NCI-H2171 treated with DMSO at 0.1 percent for 48 hours (cell line): ENCODE measurements around the gene BABAM2.
"Not testable (repeated sequence)": the region's sequence is repeated elsewhere in the genome, so short reads cannot be mapped to it uniquely, and the experiment has no call there.

ENCODE experiments used
- DNase-seq: peaks from one replicate; lab custom pipeline; 2025; lab: John Stamatoyannopoulos, UW

The BABAM2 gene

DNA sequence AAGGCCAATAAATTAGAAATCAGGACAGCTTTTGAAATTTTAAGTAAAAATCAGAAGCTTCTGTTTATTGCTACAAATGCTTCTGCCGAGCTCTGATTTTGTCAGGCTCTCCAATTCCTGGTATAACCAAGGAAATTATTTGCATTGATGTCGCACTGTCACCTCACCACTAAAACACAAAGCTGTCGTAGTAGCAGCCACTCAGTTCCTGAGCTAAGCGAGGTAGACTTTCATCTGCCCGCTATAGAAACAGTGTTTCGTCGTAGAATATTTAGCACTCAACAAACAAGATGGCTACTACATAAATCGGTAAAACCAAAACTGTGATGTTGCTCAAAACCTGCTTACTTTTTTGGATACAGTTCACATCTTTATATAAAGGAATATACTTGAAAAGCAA lies 360.8 kb downstream of the BABAM2 start:
- no peak for DNase-seq

DNA sequence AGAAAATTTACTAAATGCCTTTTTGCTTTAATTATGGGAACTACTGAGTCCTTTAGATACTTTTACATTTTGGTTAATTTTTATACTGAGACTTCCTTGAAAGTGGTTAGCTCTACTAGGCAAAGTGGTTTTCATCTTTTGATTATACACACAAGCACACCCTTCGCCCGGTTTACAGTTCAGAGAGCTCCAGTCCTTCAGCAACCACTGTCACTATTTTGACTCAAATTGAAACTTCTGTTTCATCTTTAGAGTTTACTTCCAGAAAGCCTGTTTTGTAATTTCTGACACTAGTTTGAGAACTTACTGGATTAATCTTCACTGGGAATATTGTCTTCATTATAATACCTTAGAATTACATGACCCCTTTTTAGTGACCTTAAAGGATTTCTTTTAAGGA lies 361.8 kb downstream of the BABAM2 start:
- no peak for DNase-seq

GRCh38 chr2:28253543-28253942 lies 363.0 kb downstream of the BABAM2 start:
- no peak for DNase-seq

DNA sequence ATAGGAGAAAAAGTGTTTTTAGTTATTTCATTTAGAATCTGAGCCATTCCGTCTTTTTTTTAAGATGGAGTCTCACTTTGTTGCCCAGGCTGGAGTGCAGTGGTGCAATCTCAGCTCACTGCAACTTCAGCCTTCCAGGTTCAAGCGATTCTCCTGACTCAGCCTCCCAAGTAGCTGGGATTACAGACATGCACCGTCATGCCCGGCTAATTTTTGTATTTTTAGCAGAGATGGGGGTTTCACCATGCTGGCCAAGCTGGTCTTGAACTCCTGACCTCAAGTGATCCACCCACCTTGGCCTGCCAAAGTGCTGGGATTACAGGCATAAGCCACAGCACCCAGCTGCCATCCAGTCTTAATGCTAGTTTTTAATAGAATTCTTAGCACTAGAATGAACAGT lies 364.7 kb downstream of the BABAM2 start:
- DNase-seq, result not testable (repeated sequence)

GRCh38 chr2:28257182-28257581 lies 366.7 kb downstream of the BABAM2 start:
- DNase-seq, result no peak

DNA sequence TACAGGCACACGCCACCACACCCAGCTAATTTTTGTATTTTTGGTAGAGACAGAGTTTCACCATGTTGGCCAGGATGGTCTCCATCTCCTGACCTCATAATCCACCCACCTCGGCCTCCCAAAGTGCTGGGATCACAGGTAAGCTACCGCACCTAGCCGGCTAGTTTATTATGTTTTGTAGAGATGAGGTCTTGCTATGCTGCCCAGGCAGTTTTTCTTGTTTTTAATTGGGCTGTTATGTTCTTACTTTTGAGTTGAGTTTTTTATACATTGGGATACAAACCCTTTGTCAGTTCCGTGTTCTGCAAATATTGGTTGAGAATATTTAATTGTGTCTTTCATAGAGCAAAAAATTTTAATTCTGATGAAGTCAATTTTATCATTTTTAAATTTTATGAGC lies 368.7 kb downstream of the BABAM2 start:
- DNase-seq, result not testable (repeated sequence)

DNA sequence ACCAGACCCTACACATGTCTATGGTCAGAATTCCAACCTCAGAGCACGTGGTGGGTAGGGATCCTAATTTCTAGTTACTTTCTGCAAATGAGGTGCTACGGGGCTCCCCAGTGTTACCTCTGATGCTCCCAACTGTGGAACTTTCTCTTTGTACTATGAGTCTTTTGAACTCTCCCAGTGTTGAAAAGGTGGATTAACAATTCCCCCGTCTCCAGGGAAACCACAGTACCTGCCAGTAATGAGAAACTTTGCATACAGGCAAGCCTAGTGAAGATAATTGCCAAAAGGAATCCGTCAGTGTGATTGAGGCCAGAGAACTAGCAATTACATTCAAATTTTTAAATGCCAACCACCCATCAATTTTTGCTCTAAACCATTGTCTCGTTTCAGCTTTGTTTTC lies 373.2 kb downstream of the BABAM2 start:
- no peak for DNase-seq

DNA sequence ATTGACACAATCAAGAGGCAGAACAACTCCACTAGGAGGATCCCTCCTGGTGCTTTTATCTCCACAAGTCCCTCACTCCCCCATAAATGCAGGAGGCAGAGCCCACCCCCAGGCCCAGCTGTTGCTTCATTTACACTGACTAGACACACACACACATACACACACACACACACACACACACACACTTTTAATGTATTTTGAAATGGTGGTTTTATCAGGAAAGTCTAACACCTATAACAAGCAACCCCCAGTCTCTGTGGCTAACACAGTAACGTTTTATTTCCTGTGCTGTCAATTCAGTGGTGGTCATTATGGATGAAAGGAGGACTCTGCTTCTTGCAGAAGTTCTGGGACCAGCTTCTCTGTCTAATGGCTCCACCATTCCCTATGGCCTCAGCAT lies 376.8 kb downstream of the BABAM2 start:
- DNase-seq, result no peak

GRCh38 chr2:28268386-28268785 lies 377.9 kb downstream of the BABAM2 start:
- DNase-seq, result no peak

DNA sequence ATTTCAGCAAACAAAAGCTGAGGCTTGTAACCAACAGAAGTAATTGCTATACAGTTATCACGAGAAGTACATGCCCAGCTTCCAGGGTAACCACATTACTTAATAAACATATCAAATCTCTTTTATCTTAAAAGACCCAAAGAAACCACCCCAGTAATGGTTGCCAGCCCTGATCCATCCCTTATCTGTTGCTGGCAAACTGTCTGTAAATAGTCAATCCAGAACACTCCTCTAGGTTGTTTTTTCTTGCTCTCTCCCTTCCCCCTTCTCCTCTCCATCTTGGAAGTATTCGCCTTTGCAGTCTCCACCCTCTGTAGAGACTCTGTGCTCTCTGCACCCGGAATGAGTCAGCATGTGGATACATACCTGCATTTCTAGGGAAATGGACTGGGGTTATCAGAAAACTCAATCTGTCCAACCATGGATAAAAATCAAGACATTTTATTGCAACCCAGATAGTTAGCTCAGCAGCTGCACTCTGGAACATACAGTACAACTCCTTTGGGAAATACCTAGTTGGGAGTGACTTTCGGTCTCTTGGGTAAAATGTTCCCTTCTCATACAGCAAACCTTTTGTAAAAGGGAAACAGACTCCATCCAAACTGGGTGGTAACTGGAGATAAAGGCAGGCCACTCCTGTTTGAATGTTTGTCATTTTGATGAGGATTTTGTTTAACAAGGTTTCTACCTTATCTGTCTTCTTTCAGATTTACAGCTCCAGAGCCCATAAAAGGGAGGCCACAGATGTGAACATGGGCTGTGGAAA lies 378.7 kb downstream of the BABAM2 start:
- DNase-seq, result peak; percentile 39

DNA sequence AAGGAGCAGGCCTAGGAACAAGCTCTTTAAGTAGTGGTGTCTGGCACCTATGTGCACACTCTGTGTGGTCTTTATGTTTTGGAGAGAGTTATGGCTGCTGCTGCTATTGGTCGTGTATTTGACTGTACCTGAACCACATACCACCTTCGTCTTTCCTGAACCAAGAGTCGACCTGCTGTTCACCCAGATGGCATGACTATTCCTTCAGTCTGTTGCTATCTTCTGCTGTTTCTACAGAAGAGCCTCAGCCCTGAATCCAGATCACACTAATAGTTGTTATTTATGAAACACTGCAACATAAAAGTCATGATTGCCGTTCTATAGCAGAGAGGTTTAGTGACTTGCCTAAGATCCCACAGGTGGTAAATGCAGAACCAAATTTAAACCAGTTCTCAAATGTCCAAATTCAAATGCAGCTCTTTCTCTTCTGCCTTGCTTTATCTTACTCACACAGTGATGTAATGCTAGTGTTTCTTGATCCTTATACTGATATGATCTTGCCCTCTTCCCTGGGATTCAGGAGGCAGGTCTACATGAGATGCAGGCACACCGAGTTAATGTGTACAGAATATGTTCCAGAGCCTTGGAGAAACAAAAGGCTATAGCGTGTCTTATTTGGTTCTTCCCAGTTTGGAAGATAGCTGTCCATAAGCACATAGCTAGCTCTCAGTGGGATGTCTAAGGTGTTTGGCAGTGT lies 380.1 kb downstream of the BABAM2 start:
- DNase-seq, result peak; percentile 49

DNA sequence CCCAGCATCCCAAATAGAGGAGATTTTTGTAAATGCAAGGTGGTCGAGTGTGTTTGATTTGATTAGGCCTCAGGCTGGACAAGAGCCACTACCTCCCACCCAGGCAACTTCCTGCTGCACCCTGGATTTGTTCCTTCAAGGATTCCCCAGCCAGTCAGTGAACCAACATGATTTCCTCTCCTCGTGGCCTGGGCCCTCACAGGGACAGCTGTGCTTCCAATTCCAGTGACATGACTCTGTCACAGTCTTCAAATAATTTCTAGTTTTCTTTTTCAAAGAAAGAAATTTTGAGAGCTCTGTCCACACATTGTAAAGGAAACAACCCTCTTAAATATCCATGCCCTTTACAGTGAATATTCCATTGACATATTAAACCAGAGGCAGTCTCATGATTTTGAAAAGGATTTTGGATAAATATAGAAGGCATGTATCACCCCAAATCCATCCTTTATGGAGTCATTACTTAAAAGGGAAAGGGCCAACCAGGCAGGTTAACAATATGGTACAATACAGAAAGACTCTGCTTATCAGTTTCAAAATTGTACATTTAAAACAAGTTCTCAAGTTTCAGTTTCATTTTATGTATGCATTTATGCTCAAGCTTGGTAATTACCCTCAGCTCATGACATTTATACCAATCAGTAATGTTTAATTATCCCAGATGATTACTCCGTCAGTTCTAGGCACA lies 380.8 kb downstream of the BABAM2 start:
- no peak for DNase-seq

- no peak for DNase-seq
Measured at GRCh38 chr2:28271919-28272250, 381.4 kb downstream of the BABAM2 start.

- DNase-seq, result no peak
Measured at GRCh38 chr2:28273751-28274150, 383.2 kb downstream of the BABAM2 start.

GRCh38 chr2:28274911-28275685 lies 384.6 kb downstream of the BABAM2 start:
- DNase-seq, result no peak

DNA sequence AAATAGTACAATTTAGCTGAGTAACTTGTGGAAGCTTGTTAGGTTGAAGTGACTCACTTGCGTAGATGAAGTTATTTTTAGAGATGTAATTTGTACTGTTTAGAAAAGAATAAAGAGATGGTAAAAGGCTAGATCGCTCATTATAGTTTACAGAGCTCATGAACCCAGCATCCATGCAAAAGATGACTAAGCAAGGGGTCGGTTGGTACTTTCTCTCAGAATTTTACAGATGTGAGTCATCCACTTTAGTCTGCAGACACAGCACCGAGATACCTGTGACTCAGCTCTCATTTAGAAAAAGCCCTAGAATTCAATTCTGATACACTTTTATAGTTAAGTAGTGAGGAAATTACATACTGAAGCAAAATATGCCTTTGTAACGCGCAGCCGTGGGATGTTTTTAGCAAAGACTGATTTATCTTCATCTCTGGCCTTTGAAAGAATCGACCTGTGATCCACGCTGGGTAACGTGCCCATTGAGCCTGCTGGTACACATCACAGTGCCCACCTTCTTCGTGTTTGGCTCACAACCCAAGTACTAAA lies 385.6 kb downstream of the BABAM2 start:
- no peak for DNase-seq

GRCh38 chr2:28276807-28277206 lies 386.3 kb downstream of the BABAM2 start:
- no peak for DNase-seq

GRCh38 chr2:28277466-28277865 lies 386.9 kb downstream of the BABAM2 start:
- no peak for DNase-seq

GRCh38 chr2:28279371-28279770 lies 388.8 kb downstream of the BABAM2 start:
- no peak for DNase-seq

- DNase-seq, result no peak
Measured at GRCh38 chr2:28280619-28281018, 390.1 kb downstream of the BABAM2 start.

- DNase-seq, result no peak
Measured at GRCh38 chr2:28281739-28282138, 391.2 kb downstream of the BABAM2 start.

GRCh38 chr2:28282248-28282647 lies 391.7 kb downstream of the BABAM2 start:
- no peak for DNase-seq
